ENCODE data around the gene CEACAM5. TPM values are rescaled to one million over a fixed set of nuclear protein-coding genes. Genes with fewer than 3 reads are reported as not detected.

CEACAM5 gene
- total RNA-seq, 1 donor from 2014 or later: 13.5 TPM

DNA sequence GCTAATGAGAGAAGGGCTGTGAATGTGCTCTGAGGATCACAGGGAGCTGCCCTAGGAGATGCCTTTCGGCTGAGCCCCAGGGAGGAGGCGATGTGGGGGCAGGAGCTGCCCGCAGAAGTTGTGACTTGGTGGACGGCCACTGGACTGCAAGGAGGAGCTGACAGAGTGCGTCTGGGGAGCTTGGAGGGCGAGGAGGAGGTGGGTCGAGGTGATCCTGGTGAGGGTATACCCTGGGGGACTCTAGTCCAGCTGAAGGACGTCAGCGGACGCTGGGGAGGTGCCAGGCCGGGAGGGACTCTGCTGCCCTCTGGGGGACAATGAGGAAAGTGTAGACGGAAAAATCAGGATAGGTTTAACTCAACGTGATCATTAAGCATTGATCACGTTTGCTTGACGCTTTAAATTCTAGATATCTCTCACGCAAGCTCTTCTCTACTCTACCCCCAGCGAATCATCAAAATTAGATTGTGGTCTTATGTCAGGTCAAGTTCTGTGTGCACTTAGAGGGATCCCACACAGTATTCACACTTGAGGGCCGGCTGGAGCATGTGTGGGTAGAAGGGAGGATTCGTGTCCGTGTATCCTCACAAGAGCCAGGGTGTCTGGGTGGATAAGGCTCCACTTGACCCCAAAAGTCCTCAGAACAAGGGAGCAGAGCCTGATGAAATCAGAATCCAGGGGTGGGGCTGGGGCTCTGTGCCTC, 17.0 kb upstream of the CEACAM5 start:
- no peaks in the 10 kb centered on the region for H3K27me3 Mint-ChIP-seq
- H3K27ac Mint-ChIP-seq: no peak overlapping the region
- peaks cover 10% of the 10 kb centered on the region for H3K9me3 Mint-ChIP-seq
- H3K36me3 Mint-ChIP-seq: no peaks in the 10 kb centered on the region
- no peak for DNase-seq (ENCODE audit: extremely low spot score, unreplicated experiment)
- no peak overlapping the region for H3K4me3 Mint-ChIP-seq
- H3K4me1 Mint-ChIP-seq (ENCODE audit: unreplicated experiment): no peaks in the 10 kb centered on the region
- peak; percentile 55 for TF ChIP-seq CTCF (conservative IDR thresholded peaks at IDR 0.05)

- DNase-seq (ENCODE audit: extremely low spot score, unreplicated experiment): no peak
- Mint-ChIP-seq H3K27ac (no peak overlapping the region), H3K36me3 (no peaks in the 10 kb centered on the region), H3K27me3 (no peaks in the 10 kb centered on the region), H3K9me3 (peaks cover 19% of the 10 kb centered on the region), H3K4me1 (ENCODE audit: unreplicated experiment) (no peaks in the 10 kb centered on the region), H3K4me3 (no peak overlapping the region)
- no peak for TF ChIP-seq CTCF (conservative IDR thresholded peaks at IDR 0.05)
Measured at GRCh38 chr19:41694196-41694595, 14.2 kb upstream of the CEACAM5 start.

DNA sequence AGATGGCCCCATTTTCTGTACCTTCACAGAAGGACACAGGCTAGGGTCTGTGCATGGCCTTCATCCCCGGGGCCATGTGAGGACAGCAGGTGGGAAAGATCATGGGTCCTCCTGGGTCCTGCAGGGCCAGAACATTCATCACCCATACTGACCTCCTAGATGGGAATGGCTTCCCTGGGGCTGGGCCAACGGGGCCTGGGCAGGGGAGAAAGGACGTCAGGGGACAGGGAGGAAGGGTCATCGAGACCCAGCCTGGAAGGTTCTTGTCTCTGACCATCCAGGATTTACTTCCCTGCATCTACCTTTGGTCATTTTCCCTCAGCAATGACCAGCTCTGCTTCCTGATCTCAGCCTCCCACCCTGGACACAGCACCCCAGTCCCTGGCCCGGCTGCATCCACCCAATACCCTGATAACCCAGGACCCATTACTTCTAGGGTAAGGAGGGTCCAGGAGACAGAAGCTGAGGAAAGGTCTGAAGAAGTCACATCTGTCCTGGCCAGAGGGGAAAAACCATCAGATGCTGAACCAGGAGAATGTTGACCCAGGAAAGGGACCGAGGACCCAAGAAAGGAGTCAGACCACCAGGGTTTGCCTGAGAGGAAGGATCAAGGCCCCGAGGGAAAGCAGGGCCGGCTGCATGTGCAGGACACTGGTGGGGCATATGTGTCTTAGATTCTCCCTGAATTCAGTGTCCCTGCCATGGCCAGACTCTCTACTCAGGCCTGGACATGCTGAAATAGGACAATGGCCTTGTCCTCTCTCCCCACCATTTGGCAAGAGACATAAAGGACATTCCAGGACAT, 13.4 kb upstream of the CEACAM5 start:
- no peaks in the 10 kb centered on the region for H3K36me3 Mint-ChIP-seq
- no peaks in the 10 kb centered on the region for H3K4me1 Mint-ChIP-seq (ENCODE audit: unreplicated experiment)
- DNase-seq (ENCODE audit: extremely low spot score, unreplicated experiment): peak; percentile 29
- peaks cover 19% of the 10 kb centered on the region for H3K9me3 Mint-ChIP-seq
- H3K4me3 Mint-ChIP-seq: no peak overlapping the region
- no peak for TF ChIP-seq CTCF (conservative IDR thresholded peaks at IDR 0.05)
- no peak overlapping the region for H3K27ac Mint-ChIP-seq
- H3K27me3 Mint-ChIP-seq: no peaks in the 10 kb centered on the region

DNA sequence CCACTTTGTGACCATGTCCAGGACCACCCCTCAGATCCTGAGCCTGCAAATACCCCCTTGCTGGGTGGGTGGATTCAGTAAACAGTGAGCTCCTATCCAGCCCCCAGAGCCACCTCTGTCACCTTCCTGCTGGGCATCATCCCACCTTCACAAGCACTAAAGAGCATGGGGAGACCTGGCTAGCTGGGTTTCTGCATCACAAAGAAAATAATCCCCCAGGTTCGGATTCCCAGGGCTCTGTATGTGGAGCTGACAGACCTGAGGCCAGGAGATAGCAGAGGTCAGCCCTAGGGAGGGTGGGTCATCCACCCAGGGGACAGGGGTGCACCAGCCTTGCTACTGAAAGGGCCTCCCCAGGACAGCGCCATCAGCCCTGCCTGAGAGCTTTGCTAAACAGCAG, 12.7 kb upstream of the CEACAM5 start:
- Mint-ChIP-seq H3K27me3 (no peaks in the 10 kb centered on the region), H3K9me3 (peaks cover 19% of the 10 kb centered on the region), H3K4me3 (no peak overlapping the region), H3K27ac (no peak overlapping the region), H3K36me3 (no peaks in the 10 kb centered on the region), H3K4me1 (ENCODE audit: unreplicated experiment) (no peaks in the 10 kb centered on the region)
- peak; percentile 36 for DNase-seq (ENCODE audit: extremely low spot score, unreplicated experiment)
- TF ChIP-seq CTCF (conservative IDR thresholded peaks at IDR 0.05): no peak

- Mint-ChIP-seq H3K4me1 (ENCODE audit: unreplicated experiment) (no peaks in the 10 kb centered on the region), H3K36me3 (no peaks in the 10 kb centered on the region), H3K4me3 (no peak overlapping the region), H3K9me3 (peaks cover 11% of the 10 kb centered on the region), H3K27me3 (no peaks in the 10 kb centered on the region), H3K27ac (no peak overlapping the region)
- peak; percentile 42 for DNase-seq (ENCODE audit: extremely low spot score, unreplicated experiment)
- no peak for TF ChIP-seq CTCF (conservative IDR thresholded peaks at IDR 0.05)
Measured at GRCh38 chr19:41696402-41697197, 11.8 kb upstream of the CEACAM5 start.
